Activated T-helper 17 cell treated with anti-CD3 and anti-CD28 coated beads, Interleukin-2, amount 50 U/mL, for 72 hours (primary cell): Measurements from ENCODE around the gene B3GNT7. TPM values are rescaled to one million over a fixed set of nuclear protein-coding genes. Genes with fewer than 3 reads are reported as not detected.
"Not testable (repeated sequence)": the region's sequence is repeated elsewhere in the genome, so short reads cannot be mapped to it uniquely, and the experiment has no call there.

ENCODE experiments used
- ATAC-seq: fragments of 150-1000 bp; cut with Tn5 transposase; replicated peaks from 2 replicates; pipeline ENCODE4 v1.10.0; 2021; ENCODE audit warnings: mild to moderate bottlenecking, moderate library complexity
- H3K27ac Mint-ChIP-seq: one replicate; pipeline ENCODE4 v1.8.0; 2022; ENCODE audit warnings: mixed read lengths
- H3K27me3 Mint-ChIP-seq: one replicate; pipeline ENCODE4 v1.8.0; 2022; ENCODE audit warnings: mixed read lengths
- H3K36me3 Mint-ChIP-seq: one replicate; pipeline ENCODE4 v1.8.0; 2022; ENCODE audit warnings: low read depth, mild to moderate bottlenecking, mixed read lengths
- H3K4me1 Mint-ChIP-seq: one replicate; pipeline ENCODE4 v1.8.0; 2022; ENCODE audit warnings: mixed read lengths
- H3K4me3 Mint-ChIP-seq: one replicate; pipeline ENCODE4 v1.8.0; 2022; ENCODE audit warnings: mild to moderate bottlenecking, mixed read lengths
- H3K9me3 Mint-ChIP-seq: one replicate; pipeline ENCODE4 v1.8.0; 2022; ENCODE audit warnings: mixed read lengths
- total RNA-seq, 2 donors: library from RNA; stranded (reverse); gene quantifications; one replicate each; pipeline ENCODE4 v1.2.3, GENCODE V29; 2022

The B3GNT7 gene
- total RNA-seq, 2 donors from 2014 or later = 0.19 TPM; not detected in 1

DNA sequence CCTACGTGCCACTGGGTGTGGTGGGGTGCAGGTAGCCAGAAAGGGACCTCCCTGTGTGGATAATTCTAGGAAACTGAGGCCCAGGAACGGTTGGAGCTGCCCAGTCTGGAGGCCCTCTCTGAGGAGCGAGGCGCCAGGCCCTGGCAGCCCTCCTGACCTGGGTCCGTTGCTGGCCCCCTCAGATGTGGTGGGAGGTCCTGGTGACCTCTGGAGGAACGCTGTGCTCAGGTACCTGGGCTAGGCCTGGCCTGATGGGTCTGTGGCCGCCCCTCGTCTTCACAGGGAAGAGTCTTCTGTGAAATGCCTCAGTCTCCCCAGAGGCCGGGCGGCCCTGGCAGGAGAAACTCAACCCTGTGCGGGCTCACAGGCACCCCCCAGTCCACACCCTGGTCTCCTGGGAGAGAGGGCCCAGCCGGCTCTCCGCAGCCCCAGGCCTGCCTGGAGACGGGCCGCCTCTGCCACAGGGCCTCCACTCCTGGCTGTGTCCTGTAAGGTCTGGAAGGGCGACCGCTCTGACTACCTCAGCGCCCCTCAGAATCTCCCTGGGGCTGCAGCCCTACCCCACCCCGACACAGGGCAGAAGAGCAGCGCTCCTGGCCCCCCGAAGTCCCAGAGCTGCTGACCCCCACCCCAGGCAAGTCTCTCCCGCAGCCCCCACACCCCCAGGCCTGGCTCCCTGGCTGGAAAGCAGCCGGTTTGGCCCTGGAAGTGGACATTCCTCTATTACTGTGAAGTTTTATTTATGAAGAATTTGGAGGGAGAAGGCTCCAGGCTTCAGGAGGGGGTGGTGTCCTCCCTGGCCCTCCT, 3.7 kb downstream of the B3GNT7 start:
- H3K36me3 Mint-ChIP-seq = no peaks in the 10 kb centered on the region
- H3K27me3 Mint-ChIP-seq = peaks cover 28% of the 10 kb centered on the region
- ATAC-seq = no peak
- H3K4me3 Mint-ChIP-seq = no peak overlapping the region
- peaks cover 8% of the 10 kb centered on the region for H3K4me1 Mint-ChIP-seq
- H3K9me3 Mint-ChIP-seq = no peaks in the 10 kb centered on the region
- H3K27ac Mint-ChIP-seq = no peak overlapping the region

DNA sequence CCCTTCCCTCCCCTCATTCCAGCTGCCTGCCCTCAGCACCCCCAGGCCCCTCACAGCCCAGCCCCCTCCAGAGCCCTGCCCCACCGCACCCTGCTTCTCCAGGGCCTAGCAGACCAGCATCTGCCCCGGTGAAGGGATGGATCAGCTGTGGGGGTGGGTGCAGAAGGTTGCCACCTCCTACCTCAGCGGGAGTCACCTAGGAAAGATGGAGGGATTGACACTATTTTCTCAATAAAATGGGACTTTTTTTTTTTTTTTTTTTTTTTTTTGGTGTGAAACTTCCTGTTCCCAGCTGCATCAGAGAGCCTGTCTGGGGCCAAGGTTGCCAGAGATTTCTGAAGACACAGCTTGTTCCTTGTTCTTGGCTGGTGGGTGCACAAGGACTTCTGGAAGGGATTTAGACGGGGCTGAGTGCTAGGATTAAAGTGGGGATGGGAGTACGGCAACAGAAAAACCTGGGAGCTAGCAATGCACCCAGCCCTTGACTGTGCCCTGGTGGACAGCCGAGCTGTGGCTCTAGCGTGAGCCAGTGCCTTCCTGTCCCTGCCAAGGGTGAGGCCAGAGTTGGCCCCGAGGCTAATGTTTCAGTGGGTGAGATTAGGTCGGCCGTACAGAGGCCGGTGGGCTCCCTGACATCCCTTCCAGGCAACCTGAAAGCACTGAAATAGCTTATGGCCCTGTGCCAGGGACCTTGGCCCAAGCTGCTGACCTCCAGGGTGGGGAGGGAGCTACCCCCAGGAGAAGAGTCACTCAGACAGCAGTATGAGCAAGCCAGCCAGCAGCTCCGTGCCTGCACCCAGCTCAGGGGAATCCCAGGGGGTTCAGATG, 4.6 kb downstream of the B3GNT7 start:
- ATAC-seq = no peak
- no peak overlapping the region for H3K4me3 Mint-ChIP-seq
- H3K36me3 Mint-ChIP-seq = no peaks in the 10 kb centered on the region
- no peak overlapping the region for H3K27ac Mint-ChIP-seq
- peaks cover 21% of the 10 kb centered on the region for H3K27me3 Mint-ChIP-seq
- peaks cover 8% of the 10 kb centered on the region for H3K4me1 Mint-ChIP-seq
- no peaks in the 10 kb centered on the region for H3K9me3 Mint-ChIP-seq

DNA sequence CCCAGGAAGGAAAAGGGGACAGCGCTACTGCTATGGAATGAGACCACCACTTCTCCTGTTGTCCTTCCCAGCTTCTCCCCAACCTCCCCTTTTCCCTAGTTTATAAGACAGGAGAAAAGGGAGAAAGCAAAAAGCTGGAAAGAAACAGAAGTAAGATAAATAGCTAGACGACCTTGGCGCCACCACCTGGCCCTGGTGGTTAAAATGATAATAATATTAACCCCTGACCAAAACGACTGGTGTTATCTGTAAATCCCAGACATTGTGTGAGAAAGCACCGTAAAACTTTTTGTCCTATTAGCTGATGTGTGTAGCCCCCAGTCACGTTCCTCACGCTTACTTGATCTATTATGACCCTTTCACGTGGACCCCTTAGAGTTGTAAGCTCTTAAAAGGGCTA, 5.2 kb downstream of the B3GNT7 start:
- not testable (repeated sequence) for H3K36me3 Mint-ChIP-seq, H3K9me3 Mint-ChIP-seq, H3K27ac Mint-ChIP-seq, ATAC-seq, H3K4me3 Mint-ChIP-seq
- H3K4me1 Mint-ChIP-seq = peaks cover 14% of the 10 kb centered on the region
- H3K27me3 Mint-ChIP-seq = peaks cover 20% of the 10 kb centered on the region

DNA sequence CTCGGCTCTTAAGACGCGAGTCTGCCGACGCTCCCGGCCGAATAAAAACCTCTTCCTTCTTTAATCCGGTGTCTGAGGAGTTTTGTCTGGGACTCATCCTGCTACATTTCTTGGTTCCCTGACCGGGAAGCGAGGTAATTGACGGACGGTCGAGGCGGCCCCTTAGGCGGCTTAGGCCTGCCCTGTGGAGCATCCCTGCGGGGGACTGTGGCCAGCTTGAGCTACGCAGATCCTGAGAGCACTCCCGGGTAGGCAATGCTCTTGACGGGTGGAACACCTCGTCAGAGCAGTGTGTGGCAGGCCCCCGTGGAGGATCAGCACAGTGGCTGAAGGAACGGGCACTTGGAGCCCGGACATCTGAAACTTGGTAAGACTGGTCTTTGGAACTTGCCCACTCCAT, 5.6 kb downstream of the B3GNT7 start:
- not testable (repeated sequence) for H3K36me3 Mint-ChIP-seq, H3K9me3 Mint-ChIP-seq, ATAC-seq, H3K27ac Mint-ChIP-seq, H3K4me3 Mint-ChIP-seq
- Mint-ChIP-seq H3K27me3 (peaks cover 20% of the 10 kb centered on the region), H3K4me1 (peaks cover 17% of the 10 kb centered on the region)

DNA sequence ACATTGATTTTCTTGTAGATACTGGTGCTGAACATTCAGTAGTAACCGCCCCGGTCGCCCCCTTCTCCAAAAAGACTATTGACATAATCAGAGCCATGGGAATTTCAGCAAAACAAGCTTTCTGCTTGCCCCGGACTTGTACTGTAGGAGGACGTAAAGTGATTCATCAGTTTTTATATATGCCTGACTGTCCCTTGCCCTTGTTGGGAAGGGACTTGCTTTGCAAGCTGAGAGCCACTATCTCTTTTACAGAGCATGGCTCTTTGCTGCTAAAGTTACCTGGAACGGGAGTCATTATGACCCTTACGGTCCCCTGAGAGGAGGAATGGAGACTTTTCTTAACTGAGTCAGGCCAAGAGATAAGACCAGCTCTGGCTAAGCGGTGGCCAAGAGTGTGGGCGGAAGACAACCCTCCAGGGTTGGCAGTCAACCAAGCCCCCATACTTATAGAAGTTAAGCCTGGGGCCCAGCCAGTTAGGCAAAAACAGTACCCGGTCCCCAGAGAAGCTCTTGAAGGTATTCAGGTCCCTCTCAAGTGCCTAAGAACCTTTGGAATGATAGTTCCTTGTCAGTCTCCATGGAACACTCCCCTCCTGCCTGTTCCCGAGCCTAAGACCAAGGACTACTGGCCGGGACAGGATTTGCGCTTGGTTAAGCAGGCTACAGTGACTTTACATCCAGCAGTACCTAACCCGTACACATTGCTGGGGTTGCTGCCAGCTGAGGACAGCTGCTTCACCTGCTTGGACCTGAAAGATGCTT, 8.1 kb downstream of the B3GNT7 start:
- H3K36me3 Mint-ChIP-seq, H3K27me3 Mint-ChIP-seq, H3K4me3 Mint-ChIP-seq, H3K27ac Mint-ChIP-seq, H3K9me3 Mint-ChIP-seq, ATAC-seq: not testable (repeated sequence)
- peaks cover 13% of the 10 kb centered on the region for H3K4me1 Mint-ChIP-seq

DNA sequence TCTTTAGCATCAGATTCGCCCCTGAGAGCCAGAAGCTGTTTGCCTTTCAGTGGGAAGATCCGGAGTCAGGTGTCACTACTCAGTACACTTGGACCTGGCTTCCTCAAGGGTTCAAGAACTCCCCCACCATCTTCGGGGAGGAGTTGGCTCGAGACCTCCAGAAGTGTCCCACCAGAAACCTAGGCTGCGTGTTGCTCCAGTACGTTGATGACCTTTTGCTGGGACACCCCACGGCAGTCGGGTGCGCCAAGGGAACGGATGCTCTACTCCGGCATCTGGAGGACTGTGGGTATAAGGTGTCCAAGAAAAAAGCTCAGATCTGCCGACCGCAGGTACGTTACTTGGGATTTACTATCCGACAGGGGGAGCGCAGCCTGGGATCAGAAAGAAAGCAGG, 8.7 kb downstream of the B3GNT7 start:
- peaks cover 13% of the 10 kb centered on the region for H3K4me1 Mint-ChIP-seq
- H3K4me3 Mint-ChIP-seq, H3K27ac Mint-ChIP-seq, H3K27me3 Mint-ChIP-seq, H3K9me3 Mint-ChIP-seq, H3K36me3 Mint-ChIP-seq, ATAC-seq: not testable (repeated sequence)

DNA sequence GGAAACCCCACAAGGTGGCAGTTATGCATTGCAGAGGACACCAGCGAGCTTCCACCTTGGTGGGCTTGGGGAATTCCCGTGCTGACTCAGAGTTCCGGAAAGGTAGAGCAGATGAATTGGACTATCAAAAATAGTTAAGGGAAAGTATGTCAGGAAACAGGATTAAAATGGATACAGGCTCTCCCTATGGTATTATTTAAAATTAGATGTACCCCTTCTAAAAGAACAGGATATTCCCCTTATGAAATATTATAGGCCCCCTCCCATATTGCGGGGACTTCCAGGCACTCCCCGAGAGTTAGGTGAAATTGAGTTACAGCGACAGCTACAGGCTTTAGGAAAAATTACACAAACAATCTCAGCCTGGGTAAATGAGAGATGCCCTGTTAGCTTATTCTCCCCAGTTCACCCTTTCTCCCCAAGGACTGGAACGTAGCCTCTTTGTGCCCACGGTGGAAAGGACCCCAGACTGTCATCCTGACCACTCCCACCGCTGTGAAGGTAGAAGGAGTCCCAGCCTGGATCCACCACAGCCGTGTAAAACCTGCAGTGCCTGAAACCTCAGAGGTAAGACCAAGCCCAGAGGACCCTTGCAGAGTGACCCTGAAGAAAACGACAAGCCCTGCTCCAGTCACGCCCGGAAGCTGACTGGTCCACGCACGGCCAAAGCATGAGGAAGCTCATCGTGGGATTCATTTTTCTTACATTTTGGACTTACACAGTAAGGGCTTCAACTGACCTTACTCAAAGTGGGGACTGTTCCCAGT, 10.3 kb downstream of the B3GNT7 start:
- H3K9me3 Mint-ChIP-seq, H3K36me3 Mint-ChIP-seq, H3K27ac Mint-ChIP-seq: not testable (repeated sequence)
- ATAC-seq = peak; percentile 21
- peak overlapping the region; percentile 39 for H3K4me3 Mint-ChIP-seq
- peaks cover 14% of the 10 kb centered on the region for H3K27me3 Mint-ChIP-seq
- peaks cover 13% of the 10 kb centered on the region for H3K4me1 Mint-ChIP-seq

DNA sequence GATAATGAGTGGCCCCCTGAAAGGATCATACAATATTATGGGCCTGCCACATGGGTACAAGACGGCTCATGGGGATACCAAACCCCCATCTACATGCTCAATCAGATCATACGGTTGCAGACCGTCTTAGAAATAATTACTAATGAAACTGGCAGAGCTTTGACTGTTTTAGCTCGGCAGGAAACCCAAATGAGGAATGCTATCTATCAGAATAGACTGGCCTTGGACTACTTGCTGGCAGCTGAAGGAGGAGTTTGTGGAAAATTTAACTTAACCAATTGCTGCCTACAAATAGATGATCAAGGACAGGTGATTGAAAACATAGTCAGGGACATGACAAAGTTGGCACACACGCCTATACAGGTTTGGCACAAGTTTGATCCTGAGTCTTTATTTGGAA, 12.2 kb downstream of the B3GNT7 start:
- not testable (repeated sequence) for H3K9me3 Mint-ChIP-seq

DNA sequence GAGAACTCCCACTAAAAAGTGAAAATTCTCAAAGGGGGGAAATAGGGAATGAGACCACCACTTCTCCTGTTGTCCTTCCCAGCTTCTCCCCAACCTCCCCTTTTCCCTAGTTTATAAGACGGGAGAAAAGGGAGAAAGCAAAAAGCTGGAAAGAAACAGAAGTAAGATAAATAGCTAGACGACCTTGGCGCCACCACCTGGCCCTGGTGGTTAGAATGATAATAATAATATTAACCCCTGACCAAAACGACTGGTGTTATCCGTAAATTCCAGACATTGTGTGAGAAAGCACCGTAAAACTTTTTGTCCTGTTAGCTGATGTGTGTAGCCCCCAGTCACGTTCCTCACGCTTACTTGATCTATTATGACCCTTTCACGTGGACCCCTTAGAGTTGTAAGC, 12.8 kb downstream of the B3GNT7 start:
- not testable (repeated sequence) for H3K27ac Mint-ChIP-seq, ATAC-seq
- H3K27me3 Mint-ChIP-seq = peaks cover 16% of the 10 kb centered on the region

More for the DNA sequence above, 12.2 kb downstream of the B3GNT7 start:
- H3K36me3 Mint-ChIP-seq, H3K4me1 Mint-ChIP-seq, ATAC-seq, H3K4me3 Mint-ChIP-seq, H3K27ac Mint-ChIP-seq: not testable (repeated sequence)
- H3K27me3 Mint-ChIP-seq = peaks cover 16% of the 10 kb centered on the region

DNA sequence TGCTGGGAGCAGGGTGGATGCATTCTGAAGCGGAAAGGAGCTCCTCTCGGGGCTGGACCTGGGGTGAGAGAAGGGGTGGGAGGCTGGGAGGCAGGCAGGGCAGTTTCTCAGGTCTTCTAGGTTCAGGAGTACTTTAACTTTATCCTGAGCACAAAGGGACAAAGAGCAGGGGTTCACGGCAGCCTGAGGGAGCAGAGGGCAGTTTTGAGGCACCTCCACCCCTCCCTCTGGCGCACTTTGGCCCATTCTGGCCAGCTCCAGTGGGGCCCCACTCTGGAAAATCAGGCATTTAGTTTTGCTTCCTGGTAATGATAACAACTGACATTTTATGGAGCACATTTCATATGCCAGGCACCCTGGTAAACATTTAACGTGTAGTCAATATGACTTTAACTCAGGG, 14.3 kb downstream of the B3GNT7 start:
- Mint-ChIP-seq H3K27ac (no peak overlapping the region), H3K36me3 (no peaks in the 10 kb centered on the region), H3K27me3 (peaks cover 23% of the 10 kb centered on the region), H3K9me3 (no peaks in the 10 kb centered on the region), H3K4me1 (peaks cover 9% of the 10 kb centered on the region), H3K4me3 (no peak overlapping the region)
- ATAC-seq = no peak

More for the DNA sequence above, 12.8 kb downstream of the B3GNT7 start:
- not testable (repeated sequence) for H3K4me1 Mint-ChIP-seq, H3K36me3 Mint-ChIP-seq, H3K9me3 Mint-ChIP-seq, H3K4me3 Mint-ChIP-seq

DNA sequence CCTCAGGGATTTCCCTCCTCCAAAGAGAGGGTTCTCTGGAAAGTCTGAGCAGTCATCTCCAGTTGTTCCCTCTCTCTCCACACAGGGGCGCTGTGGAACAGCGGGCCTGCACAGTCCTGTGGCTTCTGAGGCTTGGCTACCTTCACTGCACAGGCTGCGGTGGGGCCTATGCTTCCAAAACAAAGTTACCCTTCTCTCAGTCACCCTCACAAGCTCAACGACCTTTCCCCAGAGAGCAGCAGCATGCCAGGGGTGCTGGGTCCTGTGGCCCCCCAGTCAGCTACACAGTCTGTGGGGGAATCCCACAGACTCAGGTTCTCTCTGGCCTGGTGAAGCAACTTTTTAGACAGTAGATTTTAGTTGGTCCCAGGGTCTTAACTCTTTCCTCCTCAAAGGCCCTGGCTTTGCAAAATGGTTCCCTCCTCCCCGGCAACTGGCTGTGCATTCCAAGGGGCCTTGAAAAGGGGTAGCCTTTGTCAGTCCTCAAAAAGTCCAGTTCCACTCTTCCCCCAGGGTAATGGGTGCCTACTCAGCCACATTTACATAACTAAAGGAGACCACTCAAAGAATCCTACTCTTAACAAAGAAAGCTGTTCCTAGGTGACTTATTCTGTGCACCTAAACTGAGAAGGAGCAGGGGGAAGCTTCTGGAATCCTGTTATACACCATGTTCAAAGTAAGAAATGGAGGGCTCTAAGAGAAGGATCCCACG, 14.9 kb downstream of the B3GNT7 start:
- no peak overlapping the region for H3K27ac Mint-ChIP-seq
- no peak overlapping the region for H3K4me3 Mint-ChIP-seq
- no peak for ATAC-seq
- H3K4me1 Mint-ChIP-seq = peaks cover 5% of the 10 kb centered on the region
- H3K27me3 Mint-ChIP-seq = peaks cover 28% of the 10 kb centered on the region
- no peaks in the 10 kb centered on the region for H3K36me3 Mint-ChIP-seq
- H3K9me3 Mint-ChIP-seq = no peaks in the 10 kb centered on the region

DNA sequence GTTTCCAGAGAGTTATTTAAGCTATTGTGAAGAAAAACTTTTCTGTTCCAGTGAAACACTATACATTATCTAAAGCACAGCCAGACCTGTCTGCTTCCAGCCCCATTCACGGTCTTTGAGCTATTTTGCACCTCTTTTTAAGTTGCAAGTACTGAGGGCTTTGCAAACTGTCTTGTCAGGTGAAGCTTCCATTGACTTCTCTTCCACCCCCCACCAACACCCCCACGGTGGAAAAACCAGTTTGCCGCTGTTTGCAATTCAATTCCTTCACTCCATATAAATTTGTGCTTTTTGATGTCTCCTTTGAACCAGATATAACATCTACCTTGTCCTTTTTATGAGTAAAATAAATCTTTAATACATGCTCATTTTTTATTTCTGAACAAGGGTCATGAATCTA, 15.7 kb downstream of the B3GNT7 start:
- Mint-ChIP-seq H3K27me3 (peaks cover 28% of the 10 kb centered on the region), H3K27ac (no peak overlapping the region), H3K4me1 (no peaks in the 10 kb centered on the region), H3K4me3 (peak overlapping the region; percentile 57), H3K36me3 (no peaks in the 10 kb centered on the region), H3K9me3 (no peaks in the 10 kb centered on the region)
- ATAC-seq = no peak

DNA sequence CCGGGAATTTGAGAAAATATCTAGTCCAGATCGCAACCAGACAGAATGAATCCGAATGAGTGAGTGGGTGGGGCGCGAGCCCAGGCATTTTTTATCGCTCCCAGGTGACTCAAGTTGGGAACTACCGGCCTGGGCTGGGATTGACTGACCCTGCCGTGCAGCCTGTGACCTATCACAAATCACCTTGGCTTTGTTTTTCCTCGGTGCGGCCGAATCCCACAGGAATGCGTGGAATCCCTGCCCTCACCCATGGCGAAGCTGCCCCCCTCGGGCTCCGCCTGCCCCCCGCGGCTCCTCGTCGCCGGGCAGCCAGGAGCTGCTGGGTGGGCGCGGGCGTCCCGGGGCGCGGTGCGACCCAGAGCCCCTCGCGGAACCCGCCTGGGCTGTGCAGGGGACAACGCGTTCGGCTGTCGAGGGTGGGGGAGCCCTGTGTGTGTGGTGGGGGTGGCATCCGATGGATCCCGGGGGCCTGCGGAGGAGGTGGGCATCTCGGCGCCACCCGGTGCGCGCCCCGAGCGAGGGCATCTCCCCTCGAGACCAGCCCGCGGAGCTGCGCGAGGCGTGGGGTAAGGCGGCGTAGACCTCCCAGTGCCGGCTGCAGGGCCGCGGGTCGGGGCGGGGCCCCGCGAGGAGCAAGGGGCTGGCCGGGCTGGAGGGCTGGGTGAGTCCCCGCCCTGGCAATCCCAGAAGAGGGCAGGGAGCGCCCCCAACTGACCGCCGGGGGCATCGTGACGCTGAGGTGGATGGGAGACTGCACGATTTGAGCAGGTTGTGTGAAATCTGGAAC, 16.5 kb downstream of the B3GNT7 start:
- H3K27me3 Mint-ChIP-seq = peaks cover 31% of the 10 kb centered on the region
- H3K4me3 Mint-ChIP-seq = peak overlapping the region; percentile 57
- no peaks in the 10 kb centered on the region for H3K4me1 Mint-ChIP-seq
- H3K9me3 Mint-ChIP-seq = no peaks in the 10 kb centered on the region
- peak; percentile 84 for ATAC-seq
- H3K36me3 Mint-ChIP-seq = no peaks in the 10 kb centered on the region
- H3K27ac Mint-ChIP-seq = no peak overlapping the region
